Gastrocnemius medialis (tissue), 4 donors: ENCODE results near the gene SEPTIN3. TPM values are rescaled to one million over a fixed set of nuclear protein-coding genes. Genes with fewer than 3 reads are reported as not detected.

Experiments used
- ATAC-seq, 2 donors: fragments of 150-250 bp; one replicate each; pipeline ENCODE4 v1.9.1; 2016
- DNase-seq, 2 donors: peaks; one replicate each; pipeline ENCODE4 v3.0.0-alpha.2; 2019
- H3K27ac ChIP-seq, 4 donors: fragments of 200-600 bp; sonication (generic); 1 replicate in 1 of 4; 2 replicates in 3 of 4; pipeline ENCODE4 v1.5.1; 2016 to 2018; ENCODE audit warnings: mild to moderate bottlenecking in 2 of 4, moderate library complexity in 1 of 4
- H3K27me3 ChIP-seq, 3 donors: fragments of 200-600 bp; sonication (generic) in 2 of 3; 1 replicate in 1 of 3; 2 replicates in 2 of 3; pipeline versions ENCODE4 v1.5.1 to v1.6.0; 2016 to 2019; ENCODE audit warnings: mild to moderate bottlenecking in 1 of 3, moderate library complexity in 1 of 3
- H3K36me3 ChIP-seq, 2 donors: fragments of 200-600 bp; sonication (generic) in 1 of 2; one replicate each; pipeline ENCODE4 v1.5.1; 2017 to 2018
- H3K4me1 ChIP-seq, 2 donors: fragments of 200-600 bp; sonication (generic) in 1 of 2; one replicate each; pipeline ENCODE4 v1.5.1; 2016 to 2017; ENCODE audit warnings: mild to moderate bottlenecking in 2 of 2
- H3K4me3 ChIP-seq, 4 donors: fragments of 200-600 bp; sonication (generic) in 3 of 4; 1 replicate in 1 of 4; 2 replicates in 3 of 4; pipeline ENCODE4 v1.5.1; 2016 to 2019; ENCODE audit warnings: mild to moderate bottlenecking in 2 of 4
- H3K9me3 ChIP-seq, 3 donors: fragments of 200-600 bp; sonication (generic) in 2 of 3; 1 replicate in 1 of 3; 2 replicates in 2 of 3; pipeline ENCODE4 v1.5.1; 2016 to 2019
- CTCF ChIP-seq, 5 experiments: fragments of 450-650 bp in 3 of 5; fragments of 200-600 bp in 2 of 5; sonication (generic) in 2 of 5; IDR thresholded peaks in 4 of 5; conservative IDR thresholded peaks in 1 of 5; 1 replicate in 4 of 5; 2 replicates in 1 of 5; pipeline ENCODE4 v1.5.1; 2016 to 2019; ENCODE audit warnings: antibody characterized with exemption in 5 of 5, mild to moderate bottlenecking in 3 of 5, moderate library complexity in 3 of 5
- POLR2A ChIP-seq, 2 donors: fragments of 450-650 bp; IDR thresholded peaks; one replicate each; pipeline ENCODE4 v1.6.1; 2017; ENCODE audit warnings: antibody characterized with exemption in 2 of 2, mild to moderate bottlenecking in 2 of 2, moderate library complexity in 2 of 2
- in situ Hi-C, 4 donors: fragments of 200-750 bp; cut with MboI; loops; one replicate each; pipeline versions ENCODE4 v1.15.0 to v1.8.0; 2017; ENCODE audit warnings: low sequenced_read_pairs in 4 of 4
- intact Hi-C: fragments of 100-400 bp; cut with DNase I; formaldehyde crosslinking; loops from one replicate; pipeline ENCODE4 v1.15.1; 2023; ENCODE audit warnings: low total_unique reads
- total RNA-seq, 4 donors: library from RNA; depleted of rRNA; stranded (reverse); fragments of >200 nt; gene quantifications; one replicate each; pipeline versions ENCODE4 v1.1.0 to v1.2.3, GENCODE V29; 2016

The SEPTIN3 gene
- total RNA-seq, 4 donors from 2014 or later = 0.18 TPM; not detected in 3

GRCh38 chr22:42007922-42008321, 38.7 kb downstream of the SEPTIN3 start:
- H3K9me3 ChIP-seq = peaks cover 0 to 18% (median 3%) of the 10 kb centered on the region in 3 donors
- peaks cover 0 to 8% (median 0%) of the 10 kb centered on the region in 3 donors for H3K27me3 ChIP-seq
- ATAC-seq (no peak), DNase-seq (no peak)
- intact Hi-C loops (no loop called here), in situ Hi-C loops (no loop called here)
- no peak overlapping the region for H3K4me3 ChIP-seq
- no peaks in the 10 kb centered on the region for H3K36me3 ChIP-seq
- TF ChIP-seq CTCF (IDR thresholded peaks at IDR 0.05 in 4 of 5, conservative IDR thresholded peaks at IDR 0.05 in 1 of 5) = no peak
- TF ChIP-seq POLR2A (IDR thresholded peaks at IDR 0.05) = no peak
- H3K4me1 ChIP-seq = no peaks in the 10 kb centered on the region
- no peak overlapping the region for H3K27ac ChIP-seq

- TF ChIP-seq POLR2A (IDR thresholded peaks at IDR 0.05) (no peak), CTCF (IDR thresholded peaks at IDR 0.05 in 4 of 5, conservative IDR thresholded peaks at IDR 0.05 in 1 of 5) (no peak)
- no peak for ATAC-seq
- Histone ChIP-seq H3K27me3 (peaks cover 0 to 8% (median 0%) of the 10 kb centered on the region in 3 donors), H3K9me3 (peaks cover 0 to 18% (median 3%) of the 10 kb centered on the region in 3 donors), H3K4me3 (no peak overlapping the region), H3K36me3 (no peaks in the 10 kb centered on the region), H3K27ac (no peak overlapping the region), H3K4me1 (no peaks in the 10 kb centered on the region)
- intact Hi-C loops = no loop called here
- in situ Hi-C loops = no loop called here
- no peak for DNase-seq
These were observed 41.5 kb downstream of the SEPTIN3 start for GRCh38 chr22:42010778-42011177.

- peaks cover 0 to 18% (median 3%) of the 10 kb centered on the region in 3 donors for H3K9me3 ChIP-seq
- no peak for ATAC-seq
- DNase-seq = no peak
- H3K4me3 ChIP-seq = no peak overlapping the region
- peaks cover 0 to 16% (median 0%) of the 10 kb centered on the region in 3 donors for H3K27me3 ChIP-seq
- in situ Hi-C loops = no loop called here
- no peak overlapping the region for H3K27ac ChIP-seq
- H3K36me3 ChIP-seq = no peaks in the 10 kb centered on the region
- no peak for TF ChIP-seq CTCF (IDR thresholded peaks at IDR 0.05 in 4 of 5, conservative IDR thresholded peaks at IDR 0.05 in 1 of 5)
- no peak for TF ChIP-seq POLR2A (IDR thresholded peaks at IDR 0.05)
- intact Hi-C loops = no loop called here
- H3K4me1 ChIP-seq = no peaks in the 10 kb centered on the region
These were observed 44.1 kb downstream of the SEPTIN3 start for GRCh38 chr22:42013385-42013784.

GRCh38 chr22:42016111-42016510, 46.9 kb downstream of the SEPTIN3 start:
- no peak for DNase-seq
- H3K9me3 ChIP-seq = no peaks in the 10 kb centered on the region
- in situ Hi-C loops = no loop called here
- no peak overlapping the region for H3K4me3 ChIP-seq
- H3K27me3 ChIP-seq = peaks cover 0 to 9% (median 0%) of the 10 kb centered on the region in 3 donors
- H3K36me3 ChIP-seq = no peaks in the 10 kb centered on the region
- no peak for ATAC-seq
- no peaks in the 10 kb centered on the region for H3K4me1 ChIP-seq
- TF ChIP-seq CTCF (IDR thresholded peaks at IDR 0.05 in 4 of 5, conservative IDR thresholded peaks at IDR 0.05 in 1 of 5) = no peak
- no peak for TF ChIP-seq POLR2A (IDR thresholded peaks at IDR 0.05)
- H3K27ac ChIP-seq = no peak overlapping the region
- intact Hi-C loops = no loop called here

GRCh38 chr22:42018224-42018623, 49.0 kb downstream of the SEPTIN3 start:
- DNase-seq (no peak), ATAC-seq (no peak)
- Histone ChIP-seq H3K27ac (no peak overlapping the region), H3K4me1 (no peaks in the 10 kb centered on the region), H3K9me3 (no peaks in the 10 kb centered on the region), H3K4me3 (no peak overlapping the region), H3K27me3 (peaks cover 0 to 9% (median 0%) of the 10 kb centered on the region in 3 donors), H3K36me3 (no peaks in the 10 kb centered on the region)
- in situ Hi-C loops (no loop called here), intact Hi-C loops (no loop called here)
- TF ChIP-seq POLR2A (IDR thresholded peaks at IDR 0.05) (no peak), CTCF (IDR thresholded peaks at IDR 0.05 in 4 of 5, conservative IDR thresholded peaks at IDR 0.05 in 1 of 5) (no peak)
